SIG-M5 treated with dmso at 0.1 percent for 504 hours (cell line): Measurements from ENCODE around the gene PRPF19.

ENCODE experiments used
- DNase-seq: peaks from one replicate; lab custom pipeline; 2025; ENCODE audit not compliant: unreplicated experiment; lab: John Stamatoyannopoulos, UW

PRPF19 gene

DNA sequence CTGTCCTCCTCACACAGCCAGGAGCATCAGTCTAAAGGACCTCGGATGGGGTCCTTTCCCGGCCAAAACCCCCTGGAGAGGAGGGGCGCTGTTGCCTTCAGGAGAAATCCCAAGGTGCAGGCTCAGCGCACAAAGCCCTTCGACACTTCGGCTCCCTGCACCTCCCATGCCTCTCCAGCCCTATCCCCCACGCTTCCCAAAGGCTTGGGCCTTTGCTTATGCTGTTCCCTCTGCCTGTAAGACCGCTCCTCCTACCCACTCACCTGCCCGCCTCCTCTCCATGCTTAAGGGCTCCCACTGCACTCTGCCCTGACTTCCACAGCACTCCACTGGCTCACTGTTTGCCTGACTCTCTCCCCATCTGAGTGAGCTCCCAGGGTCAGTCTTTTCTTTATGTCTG, 32.1 kb upstream of the PRPF19 start:
- no peak for DNase-seq

DNA sequence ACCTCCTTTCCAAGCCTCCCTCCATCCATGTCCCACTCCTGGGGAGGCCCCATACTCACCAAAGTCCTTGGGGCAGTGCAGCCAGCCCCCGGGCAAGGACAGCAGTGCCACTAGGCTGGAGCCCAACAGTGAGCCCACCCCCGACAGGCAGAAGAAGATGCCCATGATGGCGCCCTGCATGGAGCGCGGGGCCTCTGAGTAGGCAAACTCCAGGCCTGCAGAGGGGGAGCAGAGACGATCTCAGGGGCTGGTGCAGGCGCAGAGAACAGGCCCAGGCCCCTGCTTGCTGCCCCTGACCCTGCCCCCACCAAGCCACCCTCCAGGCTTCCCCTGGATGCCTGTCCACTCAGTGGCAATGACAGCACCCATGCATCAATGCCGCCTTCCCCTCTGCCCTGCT, 31.4 kb upstream of the PRPF19 start:
- DNase-seq = no peak

DNA sequence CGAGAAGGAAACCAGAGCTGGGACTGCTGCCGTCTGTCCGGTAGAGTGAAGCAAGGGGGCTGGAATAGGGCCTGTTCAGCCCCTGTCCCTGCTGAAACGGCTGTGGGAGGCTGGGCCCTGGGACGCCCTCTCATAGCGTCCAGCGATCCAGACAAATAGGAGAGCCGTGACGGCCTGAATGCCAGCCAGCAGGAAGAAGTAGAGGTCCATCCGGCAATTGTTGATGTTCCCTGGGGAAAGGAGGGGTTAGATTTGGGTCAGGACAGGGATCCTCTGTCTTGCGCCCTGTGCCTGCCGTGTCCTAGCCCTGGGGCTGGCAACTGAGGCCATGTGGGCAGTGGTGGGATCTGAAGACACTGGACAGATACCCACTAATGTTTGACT, 30.8 kb upstream of the PRPF19 start:
- DNase-seq = no peak

DNA sequence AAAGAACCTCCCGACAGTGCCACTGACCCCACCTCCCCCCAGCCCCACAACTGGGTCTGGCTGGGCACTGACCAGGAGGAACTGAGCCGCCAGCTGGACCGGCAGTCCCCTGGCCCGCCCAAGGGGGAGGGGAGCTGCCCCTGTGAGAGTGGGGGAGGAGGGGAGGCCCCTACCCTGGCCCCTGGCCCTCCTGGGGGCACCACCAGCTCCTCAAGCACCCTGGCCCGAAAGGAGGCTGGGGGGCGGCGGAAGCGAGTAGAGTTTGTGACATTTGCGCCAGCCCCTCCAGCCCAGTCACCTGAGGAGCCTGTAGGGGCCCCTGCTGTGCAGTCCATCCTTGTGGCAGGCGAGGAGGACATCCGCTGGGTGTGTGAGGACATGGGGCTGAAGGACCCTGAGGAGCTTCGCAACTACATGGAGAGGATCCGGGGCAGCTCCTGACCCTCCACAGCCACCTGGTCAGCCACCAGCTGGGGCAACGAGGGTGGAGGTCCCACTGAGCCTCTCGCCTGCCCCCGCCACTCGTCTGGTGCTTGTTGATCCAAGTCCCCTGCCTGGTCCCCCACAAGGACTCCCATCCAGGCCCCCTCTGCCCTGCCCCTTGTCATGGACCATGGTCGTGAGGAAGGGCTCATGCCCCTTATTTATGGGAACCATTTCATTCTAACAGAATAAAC, 30.2 kb upstream of the PRPF19 start:
- DNase-seq = no peak

DNA sequence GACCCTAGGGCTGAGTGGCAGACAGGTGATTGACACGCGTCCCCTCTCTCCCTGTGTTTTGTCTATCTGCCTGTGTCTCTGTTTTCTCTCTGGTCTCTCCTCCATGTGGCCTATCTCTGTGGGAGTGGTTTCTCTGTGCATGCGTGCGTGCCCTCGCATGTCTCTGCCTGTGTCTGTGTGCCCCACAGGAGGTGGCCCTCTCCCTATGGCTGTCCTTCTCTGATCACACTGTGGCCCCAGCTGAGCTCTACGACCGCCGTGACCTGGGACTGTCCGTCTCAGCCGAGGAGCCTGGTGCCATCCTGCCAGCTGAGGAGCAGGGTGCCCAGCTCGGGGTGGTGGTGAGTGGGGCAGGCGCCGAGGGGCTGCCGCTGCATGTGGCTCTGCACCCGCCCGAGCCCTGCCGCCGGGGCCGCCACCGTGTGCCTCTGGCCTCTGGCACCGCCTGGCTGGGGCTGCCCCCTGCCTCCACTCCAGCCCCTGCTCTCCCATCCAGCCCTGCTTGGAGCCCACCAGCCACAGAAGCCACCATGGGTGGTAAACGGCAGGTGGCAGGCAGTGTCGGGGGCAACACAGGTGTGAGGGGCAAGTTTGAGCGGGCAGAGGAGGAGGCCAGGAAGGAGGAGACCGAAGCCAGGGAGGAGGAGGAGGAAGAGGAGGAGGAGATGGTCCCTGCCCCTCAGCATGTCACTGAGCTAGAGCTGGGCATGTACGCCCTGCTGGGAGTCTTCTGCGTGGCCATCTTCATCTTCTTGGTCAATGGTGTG, 29.5 kb upstream of the PRPF19 start:
- DNase-seq = no peak

DNA sequence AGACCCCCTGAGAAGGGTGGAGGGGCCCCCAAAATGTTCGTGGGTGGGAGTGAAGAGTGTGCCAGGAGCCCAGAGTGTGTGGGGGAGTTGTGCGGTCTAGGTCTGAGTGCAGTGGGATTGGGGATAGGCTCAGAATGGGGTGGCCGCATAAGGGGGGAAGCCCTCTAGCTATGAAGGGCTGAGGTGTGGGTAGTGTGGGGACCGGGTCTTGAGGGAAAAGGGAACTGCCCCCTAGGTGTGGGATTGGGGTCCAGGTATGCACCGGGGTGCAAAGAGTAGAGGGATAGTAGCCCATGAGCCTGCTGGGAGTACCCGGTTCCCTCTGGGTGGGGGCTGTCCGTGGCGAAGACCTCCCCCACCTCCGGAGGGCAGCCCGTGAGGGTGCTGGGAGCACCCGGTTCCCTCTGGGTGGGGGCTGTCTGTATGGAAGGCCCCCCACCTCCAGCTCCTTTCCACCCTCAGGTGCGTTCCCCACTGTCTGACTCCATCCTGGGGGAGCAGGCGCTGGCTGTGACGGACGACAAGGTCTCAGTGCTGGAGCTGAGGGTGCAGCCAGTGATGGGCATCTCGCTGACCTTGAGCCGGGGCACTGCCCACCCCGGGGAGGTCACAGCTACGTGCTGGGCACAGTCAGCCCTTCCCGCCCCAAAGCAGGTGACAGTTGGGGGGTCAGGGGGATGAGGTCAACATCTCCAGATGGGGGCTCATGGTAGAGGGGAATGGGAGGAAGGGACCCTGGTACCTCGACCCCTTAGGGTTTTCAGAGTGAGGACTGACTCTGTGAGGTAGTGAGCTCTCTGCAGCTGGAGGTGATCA, 28.6 kb upstream of the PRPF19 start:
- no peak for DNase-seq

DNA sequence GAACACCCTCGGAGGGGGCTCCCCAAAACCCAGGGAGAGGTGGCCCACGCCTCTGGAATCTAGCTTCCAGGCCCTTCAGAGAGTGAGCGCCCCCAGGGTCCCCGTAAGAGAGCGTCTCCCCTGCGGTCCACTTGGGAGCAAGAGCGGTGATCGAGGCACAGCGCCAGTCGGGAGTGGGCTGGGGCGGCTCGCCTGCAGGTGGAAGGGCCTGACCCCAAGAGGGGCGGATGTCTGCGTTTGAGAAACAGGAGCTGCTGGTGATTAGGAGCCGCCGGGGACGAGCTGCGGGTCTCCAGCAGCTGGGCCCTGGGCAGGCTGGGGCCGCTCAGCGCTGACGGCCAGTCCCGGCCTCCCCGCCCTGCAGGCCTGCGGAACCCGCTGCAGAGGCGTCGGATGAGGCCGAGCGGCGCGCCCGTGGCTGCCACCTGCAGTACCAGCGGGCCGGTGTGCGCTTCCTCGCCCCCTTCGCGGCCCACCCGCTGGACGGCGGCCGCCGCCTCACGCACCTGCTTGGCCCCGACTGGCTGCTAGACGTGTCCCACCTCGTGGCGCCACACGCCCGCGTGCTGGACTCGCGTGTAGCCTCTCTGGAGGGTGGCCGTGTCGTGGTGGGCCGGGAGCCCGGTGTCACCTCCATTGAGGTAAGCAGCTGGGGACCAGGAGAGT, 27.9 kb upstream of the PRPF19 start:
- DNase-seq = no peak

DNA sequence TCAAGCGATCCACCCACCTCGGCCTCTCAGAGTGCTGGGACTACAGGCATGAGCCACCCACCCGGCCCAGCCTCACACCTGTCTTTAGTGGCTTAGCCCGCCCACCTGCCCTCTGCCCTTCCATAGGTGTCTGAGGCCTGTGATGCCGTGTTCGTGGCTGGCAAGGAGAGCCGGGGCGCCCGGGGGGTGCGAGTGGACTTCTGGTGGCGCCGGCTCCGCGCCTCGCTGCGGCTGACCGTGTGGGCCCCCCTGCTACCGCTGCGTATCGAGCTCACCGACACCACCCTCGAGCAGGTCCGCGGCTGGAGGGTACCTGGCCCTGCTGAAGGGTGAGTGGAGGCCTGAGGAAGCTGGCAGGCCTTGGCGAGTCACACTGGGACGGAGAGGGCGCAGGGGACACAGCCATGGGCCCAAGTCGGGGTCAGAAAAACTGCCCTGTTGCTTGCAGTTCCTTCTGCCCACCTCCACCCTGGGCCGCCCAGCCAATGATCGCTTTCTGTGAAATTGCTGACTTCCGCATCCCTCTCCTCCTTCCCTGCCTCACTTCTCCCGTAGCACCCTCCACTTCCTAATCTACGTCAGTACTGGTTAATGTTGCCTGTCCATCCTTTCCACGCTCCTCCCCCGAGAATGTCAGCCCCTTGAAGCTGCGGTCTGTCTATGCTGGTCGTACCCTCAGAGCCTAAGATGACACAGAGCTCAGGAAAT, 27.2 kb upstream of the PRPF19 start:
- DNase-seq = no peak

DNA sequence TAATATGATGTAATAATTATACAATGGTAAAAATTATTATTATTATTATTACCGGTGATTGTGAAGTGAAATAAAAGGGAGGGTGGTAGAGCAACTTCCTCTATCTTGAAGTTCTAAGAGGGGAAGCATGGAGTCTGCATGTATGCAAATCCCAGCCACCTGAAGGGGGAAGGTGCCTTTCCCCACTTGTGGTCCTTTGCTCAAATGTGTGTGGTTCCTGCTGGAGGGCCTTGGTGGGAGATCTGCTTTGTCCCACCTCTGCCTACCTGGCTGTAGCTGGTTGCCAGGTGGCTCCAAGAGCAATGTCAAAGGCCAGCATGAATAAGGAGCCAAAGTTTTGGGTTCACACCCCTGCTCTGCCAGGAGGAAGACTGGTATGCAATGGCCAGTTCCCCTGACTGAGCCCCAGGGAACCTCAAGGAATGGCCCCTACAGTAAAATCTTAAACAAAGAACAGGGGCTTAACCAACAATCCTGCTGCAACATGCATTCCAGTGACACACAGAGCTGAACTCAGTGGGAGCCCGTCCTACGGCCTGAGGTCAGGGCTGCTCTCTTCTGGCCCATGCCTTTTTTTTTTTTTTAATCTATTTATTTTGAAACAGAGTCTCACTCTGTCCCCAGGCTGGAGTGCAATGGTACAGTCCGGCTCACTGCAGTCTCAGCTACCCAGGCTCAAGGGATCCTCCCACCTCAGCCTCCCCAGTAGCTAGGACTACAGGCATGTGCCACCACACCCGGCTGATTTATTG, 26.4 kb upstream of the PRPF19 start:
- DNase-seq = no peak

DNA sequence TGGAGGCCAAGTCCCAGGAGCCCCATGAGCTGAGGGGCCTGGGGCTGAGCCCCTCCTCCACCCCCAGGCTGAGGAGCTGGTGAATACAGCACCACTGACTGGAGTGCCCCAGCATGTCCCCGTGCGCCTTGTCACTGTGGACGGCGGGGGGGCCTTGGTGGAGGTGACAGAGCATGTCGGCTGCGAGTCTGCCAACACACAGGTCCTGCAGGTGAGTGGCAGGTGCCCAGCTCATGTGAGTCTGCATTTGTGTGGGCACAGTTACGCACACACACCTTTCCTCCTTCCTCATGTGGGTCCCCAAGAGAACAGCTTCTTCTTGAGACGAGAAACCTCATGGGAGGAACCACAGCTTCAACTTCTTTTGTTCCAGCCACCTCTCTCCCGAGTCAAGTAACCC, 25.5 kb upstream of the PRPF19 start:
- no peak for DNase-seq

DNA sequence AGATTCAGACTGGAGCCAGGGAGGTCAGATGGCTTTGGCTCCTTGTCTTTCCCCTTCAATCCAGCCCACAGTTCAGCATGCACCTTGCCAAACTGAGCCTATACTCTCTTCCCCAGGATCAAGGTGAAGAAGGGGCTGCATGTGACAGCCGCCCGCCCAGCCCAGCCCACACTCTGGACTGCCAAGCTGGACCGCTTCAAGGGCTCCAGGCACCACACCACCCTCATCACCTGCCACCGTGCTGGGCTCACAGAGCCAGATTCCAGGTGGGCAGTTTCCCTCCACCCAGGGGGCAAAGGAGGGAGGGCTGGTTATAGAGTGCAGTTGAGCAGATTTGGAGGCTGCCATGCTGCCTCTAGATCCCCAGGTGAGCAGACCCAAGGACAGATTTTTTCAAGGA, 24.0 kb upstream of the PRPF19 start:
- no peak for DNase-seq

DNA sequence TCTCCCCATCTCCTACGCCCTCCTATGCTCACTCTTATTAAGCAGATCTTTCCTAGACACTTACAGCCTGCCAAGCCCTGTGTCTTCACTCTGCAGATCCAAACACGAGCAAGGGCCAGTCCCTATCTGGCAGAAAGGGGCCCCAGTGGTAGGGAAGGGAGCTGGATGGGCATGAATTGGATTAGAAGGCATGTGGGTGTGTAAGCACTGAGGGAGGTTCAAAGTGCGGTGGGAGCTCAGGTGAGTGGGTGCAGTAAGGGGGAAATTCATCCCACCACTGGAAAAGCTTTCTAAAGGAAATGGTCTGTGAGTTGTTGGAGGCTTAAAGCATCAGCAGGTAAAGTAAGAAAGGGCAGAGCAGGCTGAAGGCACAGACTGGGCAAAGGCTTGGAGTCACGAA, 23.4 kb upstream of the PRPF19 start:
- DNase-seq = no peak

DNA sequence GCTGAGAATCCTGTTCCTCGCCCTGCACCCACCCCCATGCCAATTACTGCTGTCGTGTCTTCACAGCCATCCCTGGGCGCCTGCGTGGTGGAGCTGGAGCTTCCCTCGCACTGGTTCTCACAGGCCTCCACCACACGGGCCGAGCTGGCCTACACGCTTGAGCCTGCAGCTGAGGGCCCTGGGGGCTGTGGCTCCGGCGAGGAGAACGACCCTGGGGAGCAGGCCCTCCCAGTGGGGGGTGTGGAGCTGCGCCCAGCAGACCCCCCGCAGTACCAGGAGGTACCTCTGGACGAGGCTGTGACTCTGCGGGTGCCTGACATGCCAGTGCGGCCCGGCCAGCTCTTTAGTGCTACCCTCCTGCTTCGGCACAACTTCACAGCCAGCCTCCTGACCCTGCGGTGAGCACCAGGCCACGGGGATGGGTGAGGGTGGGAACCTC, 22.2 kb upstream of the PRPF19 start:
- DNase-seq = no peak

DNA sequence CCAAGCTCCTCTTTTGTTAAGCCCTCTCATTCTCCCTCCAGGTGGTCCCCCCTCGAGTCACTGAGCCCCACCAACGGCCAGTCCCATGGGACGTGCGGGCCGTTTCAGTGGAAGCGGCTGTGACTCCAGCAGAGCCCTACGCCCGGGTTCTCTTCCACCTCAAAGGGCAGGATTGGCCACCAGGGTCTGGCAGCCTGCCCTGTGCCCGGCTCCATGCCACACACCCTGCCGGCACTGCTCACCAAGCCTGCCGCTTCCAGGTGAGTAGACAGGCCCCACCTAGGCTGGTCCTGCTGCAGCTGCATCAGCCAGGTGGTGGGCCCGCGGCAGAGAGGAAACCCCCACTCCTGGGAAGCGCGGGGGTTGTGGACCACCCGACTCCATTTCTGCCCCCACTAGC, 21.2 kb upstream of the PRPF19 start:
- DNase-seq = no peak

DNA sequence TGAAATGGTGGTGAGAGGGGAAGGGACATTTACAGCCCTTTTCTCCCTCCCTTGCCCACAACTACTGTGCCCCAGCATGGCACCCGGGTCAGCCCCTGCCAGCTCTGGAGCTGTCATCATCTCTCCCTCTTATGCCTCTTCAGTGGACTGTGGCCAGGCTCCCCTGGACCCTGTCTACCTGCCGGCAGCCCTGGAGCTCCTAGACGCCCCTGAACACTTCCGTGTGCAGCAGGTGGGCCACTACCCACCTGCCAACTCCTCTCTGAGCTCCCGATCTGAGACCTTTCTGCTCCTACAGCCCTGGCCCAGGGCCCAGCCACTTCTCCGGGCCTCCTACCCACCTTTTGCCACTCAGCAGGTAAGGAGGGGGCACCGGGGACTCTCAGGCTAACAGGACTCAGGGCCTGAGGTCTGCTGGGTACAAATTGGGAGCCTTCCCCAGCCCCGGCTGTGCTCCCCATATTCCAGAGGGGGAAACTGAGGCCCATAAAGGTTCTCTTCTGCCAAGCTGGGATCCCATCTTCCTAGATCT, 20.7 kb upstream of the PRPF19 start:
- DNase-seq = no peak

DNA sequence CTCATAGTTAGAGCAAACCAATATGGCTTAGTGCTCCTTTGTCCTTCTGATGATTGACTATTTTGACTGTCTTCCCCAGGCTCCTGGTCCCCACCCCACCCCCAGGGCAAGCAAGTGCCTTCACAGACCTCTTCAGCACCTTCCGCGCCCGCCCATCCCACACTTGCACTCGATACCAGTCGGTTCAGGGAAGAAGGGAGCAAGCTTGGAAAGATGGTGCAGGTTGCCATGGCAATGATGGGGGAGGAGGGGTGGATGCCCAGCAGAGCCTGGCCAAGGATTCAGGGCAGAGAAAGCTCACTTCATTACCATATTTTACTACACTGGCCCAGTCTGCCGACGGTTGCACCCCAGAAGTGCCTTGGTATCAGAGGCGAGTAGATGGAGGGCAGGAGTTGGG, 20.1 kb upstream of the PRPF19 start:
- no peak for DNase-seq

DNA sequence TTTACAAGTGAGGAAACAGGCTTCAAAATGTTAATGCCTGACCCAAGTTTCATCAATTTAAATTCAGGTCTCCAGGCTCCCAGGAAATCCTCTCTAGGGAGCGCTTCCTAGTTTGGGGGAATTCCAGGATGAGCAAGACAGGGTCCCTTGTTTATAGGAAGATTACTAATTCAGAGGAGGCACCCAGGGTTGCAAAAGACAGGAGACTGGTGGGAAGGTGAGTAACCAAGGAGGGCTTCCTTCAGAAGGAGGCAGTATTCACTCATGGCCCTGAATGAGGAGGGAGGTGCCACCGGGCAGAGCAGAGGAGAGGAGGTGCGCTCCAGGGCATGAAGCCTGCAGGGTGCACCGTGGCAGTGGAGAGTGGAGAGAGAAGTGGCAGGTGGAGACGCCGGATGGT, 19.5 kb upstream of the PRPF19 start:
- no peak for DNase-seq

DNA sequence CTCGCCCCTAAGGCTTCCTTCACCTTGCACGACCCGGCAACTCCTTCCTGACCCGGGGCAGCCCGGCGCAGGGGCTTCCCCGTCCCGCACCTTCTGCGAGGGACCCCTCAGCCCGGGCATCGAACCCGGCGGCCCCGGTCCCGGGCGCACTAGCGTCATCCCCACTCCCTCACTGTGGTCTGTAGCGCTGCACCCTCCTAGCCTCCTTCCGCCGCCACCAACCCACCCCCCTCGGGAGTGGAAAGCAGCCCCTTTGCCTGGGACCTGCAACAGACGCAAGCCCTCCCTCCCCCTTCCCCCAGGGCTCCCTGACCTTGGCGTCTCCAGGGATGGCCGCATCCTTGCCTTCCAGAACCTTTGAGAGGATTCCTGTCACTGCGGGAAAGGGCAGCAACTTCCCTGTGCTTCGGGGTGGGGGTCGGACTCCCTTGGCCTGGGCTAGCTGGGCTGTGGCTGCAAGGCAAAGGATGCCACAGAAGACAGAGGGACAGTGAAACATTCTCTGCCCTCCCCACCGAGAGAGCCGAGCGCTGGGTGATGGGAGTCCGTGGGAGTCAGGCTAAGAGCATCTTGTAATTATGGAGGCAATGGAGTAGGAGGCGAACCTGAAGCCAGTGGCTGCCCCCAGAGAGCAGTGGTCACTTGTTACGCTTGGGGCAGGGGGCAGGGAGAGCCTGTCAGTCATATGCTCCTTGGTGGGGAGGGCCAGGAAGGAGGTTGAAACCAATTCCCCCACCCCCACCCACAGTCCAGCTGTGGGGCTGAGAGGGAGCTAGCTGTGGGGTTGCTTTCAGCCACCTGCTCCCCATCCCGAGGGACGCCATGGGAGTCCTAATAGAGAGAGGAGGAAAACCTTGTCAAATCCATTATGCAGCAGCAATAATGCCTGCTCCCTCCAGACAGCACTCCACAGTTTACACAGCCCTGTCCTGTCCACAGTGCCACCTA, 18.8 kb upstream of the PRPF19 start:
- no peak for DNase-seq
